GM23338 (cell line): ENCODE data around the gene FTO. TPM values are rescaled to one million over a fixed set of nuclear protein-coding genes. Genes with fewer than 3 reads are reported as not detected.

Experiments used
- ATAC-seq: fragments of 200-7000 bp; cut with Tn5 transposase; 3 replicates; pipeline ENCODE4 v1.9.1; 2020
- DNase-seq: peaks from one replicate; pipeline ENCODE4 v3.0.0-alpha.2; 2015; ENCODE audit warnings: low spot score
- H2AFZ ChIP-seq: fragments of 200-600 bp; sonication (generic); 2 replicates; pipeline ENCODE4 v1.8.0; 2016; ENCODE audit warnings: antibody characterized with exemption, mild to moderate bottlenecking, moderate library complexity
- H3F3A ChIP-seq: fragments of 200-600 bp; sonication (generic); replicated peaks from 2 replicates; pipeline ENCODE4 v1.8.0; 2017; ENCODE audit warnings: antibody characterized with exemption, mixed run types, low read depth
- H3K27ac ChIP-seq: fragments of 200-600 bp; sonication (generic); 2 replicates; pipeline ENCODE4 v1.6.1; 2016; ENCODE audit warnings: low read depth
- H3K27me3 ChIP-seq: fragments of 200-600 bp; sonication (generic); 2 replicates; pipeline ENCODE4 v1.8.0; 2016; ENCODE audit warnings: mild to moderate bottlenecking, mixed run types, moderate library complexity; ENCODE audit not compliant: insufficient read depth
- H3K36me3 ChIP-seq: fragments of 200-600 bp; sonication (generic); 2 replicates; pipeline ENCODE4 v1.8.0; 2016; ENCODE audit warnings: mild to moderate bottlenecking; ENCODE audit not compliant: insufficient read depth
- H3K4me1 ChIP-seq: fragments of 200-600 bp; sonication (generic); 2 replicates; pipeline ENCODE4 v1.8.0; 2016; ENCODE audit warnings: mild to moderate bottlenecking, moderate library complexity; ENCODE audit not compliant: insufficient read depth
- H3K4me2 ChIP-seq: fragments of 200-600 bp; sonication (generic); 2 replicates; pipeline ENCODE4 v1.7.1; 2017; ENCODE audit warnings: mixed run types
- H3K4me3 ChIP-seq: fragments of 200-600 bp; sonication (generic); 2 replicates; pipeline ENCODE4 v1.6.1; 2016; ENCODE audit warnings: mixed run types
- H3K79me2 ChIP-seq: fragments of 200-600 bp; sonication (generic); replicated peaks from 2 replicates; pipeline ENCODE4 v1.8.0; 2017; ENCODE audit warnings: mild to moderate bottlenecking; ENCODE audit not compliant: insufficient read depth
- H3K9me2 ChIP-seq: fragments of 200-600 bp; sonication (generic); 2 replicates; pipeline ENCODE4 v1.8.0; 2017; ENCODE audit not compliant: insufficient read depth
- H4K20me1 ChIP-seq: fragments of 200-600 bp; sonication (generic); replicated peaks from 2 replicates; pipeline ENCODE4 v1.8.0; 2017; ENCODE audit warnings: mild to moderate bottlenecking; ENCODE audit not compliant: insufficient read depth
- H3K27ac Mint-ChIP-seq: 2 replicates; pipeline ENCODE4 v1.8.0; 2020; ENCODE audit warnings: inconsistent platforms, mild to moderate bottlenecking, moderate library complexity, mixed read lengths
- H3K27me3 Mint-ChIP-seq: 3 replicates; pipeline ENCODE4 v1.8.0; 2022; ENCODE audit warnings: low read depth, mild to moderate bottlenecking, moderate library complexity, mixed read lengths, inconsistent platforms; ENCODE audit not compliant: insufficient read depth, poor library complexity
- H3K36me3 Mint-ChIP-seq: 3 replicates; pipeline ENCODE4 v1.8.0; 2021; ENCODE audit warnings: low read depth, mild to moderate bottlenecking, inconsistent platforms, moderate library complexity, mixed read lengths
- H3K4me1 Mint-ChIP-seq: 3 replicates; pipeline ENCODE4 v1.8.0; 2020; ENCODE audit warnings: mild to moderate bottlenecking, inconsistent platforms, mixed read lengths
- H3K4me3 Mint-ChIP-seq: 3 replicates; pipeline ENCODE4 v1.8.0; 2021; ENCODE audit warnings: moderate library complexity, mild to moderate bottlenecking, inconsistent platforms, mixed read lengths
- H3K9me3 Mint-ChIP-seq: 3 replicates; pipeline ENCODE4 v1.8.0; 2020; ENCODE audit warnings: moderate library complexity, mild to moderate bottlenecking, inconsistent platforms, mixed read lengths
- CREB1 ChIP-seq: fragments of 250-450 bp; sonication (Bioruptor Pico); IDR thresholded peaks from 2 replicates; pipeline ENCODE4 v1.5.0; 2020; ENCODE audit warnings: low read depth, mild to moderate bottlenecking, moderate library complexity
- EZH2phosphoT487 ChIP-seq: fragments of 200-600 bp; sonication (generic); IDR thresholded peaks from one replicate; pipeline ENCODE4 v1.8.1; 2018; ENCODE audit warnings: antibody characterized with exemption; ENCODE audit not compliant: unreplicated experiment
- JUNB ChIP-seq: IDR thresholded peaks from one replicate; pipeline ENCODE4 v1.6.1; 2016; ENCODE audit warnings: antibody characterized with exemption; ENCODE audit not compliant: unreplicated experiment
- NANOG ChIP-seq: IDR thresholded peaks from 2 replicates; pipeline ENCODE4 v1.6.1; 2016; ENCODE audit warnings: antibody characterized with exemption, borderline replicate concordance
- ZNF114 ChIP-seq: fragments of 250-450 bp; sonication (Bioruptor Pico); IDR thresholded peaks from 2 replicates; pipeline ENCODE4 v1.5.0; 2020; ENCODE audit warnings: mild to moderate bottlenecking, moderate library complexity
- ZNF331 ChIP-seq: fragments of 250-450 bp; sonication (Bioruptor Pico); IDR thresholded peaks from 2 replicates; pipeline ENCODE4 v1.5.0; 2020; ENCODE audit warnings: low read depth, mild to moderate bottlenecking, moderate library complexity
- polyA plus RNA-seq: library from polyadenylated mRNA; unstranded; fragments of >200 nt; fragmentation: Nextera tagmentation; extraction: Ambion mirVana; gene quantifications from 2 replicates; pipeline ENCODE4 v1.2.1, GENCODE V29; 2016
- total RNA-seq: library from RNA; depleted of rRNA; stranded (reverse); fragments of >200 nt; shearing (Covaris generic); gene quantifications from 2 replicates; pipeline ENCODE4 v1.2.3, GENCODE V29; 2014
- TF ChIP-seq, protein P1 (sequence below), 2 experiments: fragments of 200-600 bp in 1 of 2; sonication (generic) in 1 of 2; conservative IDR thresholded peaks; 2 replicates each; pipeline versions ENCODE4 v1.5.1 to v1.6.1; 2016 to 2017; ENCODE audit warnings: antibody characterized with exemption in 2 of 2, low read depth in 2 of 2, mild to moderate bottlenecking in 2 of 2, moderate library complexity in 1 of 2
- TF ChIP-seq, protein P2 (sequence below): IDR thresholded peaks from 2 replicates; pipeline ENCODE4 v1.6.1; 2016; ENCODE audit warnings: antibody characterized with exemption
- TF ChIP-seq, protein P3 (sequence below): fragments of 250-450 bp; sonication (Bioruptor Pico); IDR thresholded peaks from 2 replicates; pipeline ENCODE4 v1.5.0; 2020; ENCODE audit warnings: mild to moderate bottlenecking, moderate library complexity

Gene FTO
- total and polyA plus RNA-seq, 2 experiments from 2014 or later: 17.7 to 69.6 TPM

DNA sequence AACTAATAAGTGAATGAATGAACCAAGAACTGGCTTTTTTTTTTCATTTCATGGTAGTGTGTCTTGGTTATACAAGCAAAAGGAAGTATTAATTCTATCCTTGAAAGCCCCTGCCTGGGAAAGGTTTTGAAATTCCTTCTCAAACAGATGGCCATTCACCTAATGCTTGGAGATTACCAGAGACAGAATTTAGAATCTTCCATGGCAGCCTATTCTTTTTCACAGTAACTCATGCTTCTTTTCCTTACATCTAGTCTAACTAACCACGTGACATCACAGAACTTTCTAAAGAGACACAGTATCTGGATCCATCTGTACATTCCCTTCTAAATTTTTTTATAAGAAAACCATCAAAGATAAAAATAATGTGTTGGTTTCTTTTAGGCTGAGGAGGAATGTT lies 151.6 kb downstream of the FTO start:
- Mint-ChIP-seq H3K27ac (no peak overlapping the region), H3K27me3 (peaks cover 2% of the 10 kb centered on the region), H3K4me3 (no peak overlapping the region), H3K4me1 (peaks cover 4% of the 10 kb centered on the region; the same call in 2 of the 3 replicates), H3K9me3 (peaks cover 3% of the 10 kb centered on the region; the same call in 1 of the 3 replicates), H3K36me3 (peaks cover 13% of the 10 kb centered on the region; the same call in 2 of the 3 replicates)
- 0 out of 2 replicates have a peak, but pooled peaks cover 3% of the 10 kb centered on the region for H3K9me2 ChIP-seq
- H3K36me3 ChIP-seq: no peaks in the 10 kb centered on the region; the same call in 1 of the 2 replicates
- no peak overlapping the region for H3K4me2 ChIP-seq
- DNase-seq: no peak
- H2AFZ ChIP-seq: no peak overlapping the region
- H3K4me3 ChIP-seq: no peak overlapping the region
- H3K79me2 ChIP-seq: no peaks in the 10 kb centered on the region
- no peak for ATAC-seq
- no peak overlapping the region for H3K27ac ChIP-seq
- TF ChIP-seq ZNF331 (CRISPR knock-in tag): no peak
- TF ChIP-seq, protein P1, sequence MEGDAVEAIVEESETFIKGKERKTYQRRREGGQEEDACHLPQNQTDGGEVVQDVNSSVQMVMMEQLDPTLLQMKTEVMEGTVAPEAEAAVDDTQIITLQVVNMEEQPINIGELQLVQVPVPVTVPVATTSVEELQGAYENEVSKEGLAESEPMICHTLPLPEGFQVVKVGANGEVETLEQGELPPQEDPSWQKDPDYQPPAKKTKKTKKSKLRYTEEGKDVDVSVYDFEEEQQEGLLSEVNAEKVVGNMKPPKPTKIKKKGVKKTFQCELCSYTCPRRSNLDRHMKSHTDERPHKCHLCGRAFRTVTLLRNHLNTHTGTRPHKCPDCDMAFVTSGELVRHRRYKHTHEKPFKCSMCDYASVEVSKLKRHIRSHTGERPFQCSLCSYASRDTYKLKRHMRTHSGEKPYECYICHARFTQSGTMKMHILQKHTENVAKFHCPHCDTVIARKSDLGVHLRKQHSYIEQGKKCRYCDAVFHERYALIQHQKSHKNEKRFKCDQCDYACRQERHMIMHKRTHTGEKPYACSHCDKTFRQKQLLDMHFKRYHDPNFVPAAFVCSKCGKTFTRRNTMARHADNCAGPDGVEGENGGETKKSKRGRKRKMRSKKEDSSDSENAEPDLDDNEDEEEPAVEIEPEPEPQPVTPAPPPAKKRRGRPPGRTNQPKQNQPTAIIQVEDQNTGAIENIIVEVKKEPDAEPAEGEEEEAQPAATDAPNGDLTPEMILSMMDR (conservative IDR thresholded peaks at IDR 0.05; ENCODE audit: low read depth in 2 of 2): no peak
- TF ChIP-seq, protein P2, sequence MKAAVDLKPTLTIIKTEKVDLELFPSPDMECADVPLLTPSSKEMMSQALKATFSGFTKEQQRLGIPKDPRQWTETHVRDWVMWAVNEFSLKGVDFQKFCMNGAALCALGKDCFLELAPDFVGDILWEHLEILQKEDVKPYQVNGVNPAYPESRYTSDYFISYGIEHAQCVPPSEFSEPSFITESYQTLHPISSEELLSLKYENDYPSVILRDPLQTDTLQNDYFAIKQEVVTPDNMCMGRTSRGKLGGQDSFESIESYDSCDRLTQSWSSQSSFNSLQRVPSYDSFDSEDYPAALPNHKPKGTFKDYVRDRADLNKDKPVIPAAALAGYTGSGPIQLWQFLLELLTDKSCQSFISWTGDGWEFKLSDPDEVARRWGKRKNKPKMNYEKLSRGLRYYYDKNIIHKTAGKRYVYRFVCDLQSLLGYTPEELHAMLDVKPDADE: no peak
- H3K27me3 ChIP-seq: no peaks in the 10 kb centered on the region
- no peaks in the 10 kb centered on the region for H4K20me1 ChIP-seq
- H3K4me1 ChIP-seq: no peaks in the 10 kb centered on the region
- H3F3A ChIP-seq: no peaks in the 10 kb centered on the region

DNA sequence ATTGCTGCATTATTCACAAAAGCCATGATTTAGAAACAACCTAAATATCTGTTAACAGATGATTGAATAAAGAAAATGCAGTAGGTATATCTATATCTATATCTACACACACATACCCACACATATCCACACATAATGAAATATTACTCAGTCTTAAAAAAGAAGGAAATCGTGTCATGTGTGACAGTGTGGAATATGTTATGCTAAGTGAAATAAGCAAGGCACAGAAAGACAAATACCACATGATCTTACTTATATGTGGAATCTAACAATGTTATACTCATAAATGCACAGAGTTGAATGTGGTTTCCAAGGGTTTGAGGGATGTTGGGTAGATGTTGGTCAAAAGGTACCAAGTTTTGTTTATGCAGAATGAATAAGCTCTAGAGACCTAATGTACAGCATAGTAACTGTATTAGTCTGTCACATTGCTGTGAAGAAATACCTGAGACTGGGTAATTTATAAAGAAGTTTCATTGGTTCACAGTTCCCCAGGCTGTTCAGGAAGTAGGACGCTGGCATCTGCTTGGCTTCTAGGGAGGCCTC lies 156.1 kb downstream of the FTO start:
- H2AFZ ChIP-seq: no peak overlapping the region
- H3K4me3 Mint-ChIP-seq: no peak overlapping the region
- no peaks in the 10 kb centered on the region for H3F3A ChIP-seq
- peaks cover 5% of the 10 kb centered on the region; the same call in 1 of the 2 replicates for H3K4me1 ChIP-seq
- H3K27ac Mint-ChIP-seq: no peak overlapping the region
- H3K27me3 ChIP-seq: no peaks in the 10 kb centered on the region
- H3K9me3 Mint-ChIP-seq: no peaks in the 10 kb centered on the region
- no peaks in the 10 kb centered on the region for H4K20me1 ChIP-seq
- H3K9me2 ChIP-seq: no peaks in the 10 kb centered on the region
- no peaks in the 10 kb centered on the region for H3K36me3 Mint-ChIP-seq
- peaks cover 13% of the 10 kb centered on the region for H3K4me1 Mint-ChIP-seq
- no peak overlapping the region for H3K4me2 ChIP-seq
- H3K36me3 ChIP-seq: no peaks in the 10 kb centered on the region
- H3K27me3 Mint-ChIP-seq: no peaks in the 10 kb centered on the region
- ATAC-seq (no peak), DNase-seq (no peak)
- H3K27ac ChIP-seq: no peak overlapping the region
- H3K79me2 ChIP-seq: no peaks in the 10 kb centered on the region
- H3K4me3 ChIP-seq: no peak overlapping the region
- TF ChIP-seq JUNB (no peak), ZNF331 (CRISPR knock-in tag) (no peak), CREB1 (no peak), NANOG (no peak), EZH2phosphoT487 (no peak), ZNF114 (CRISPR knock-in tag) (no peak)
- TF ChIP-seq, protein P3, sequence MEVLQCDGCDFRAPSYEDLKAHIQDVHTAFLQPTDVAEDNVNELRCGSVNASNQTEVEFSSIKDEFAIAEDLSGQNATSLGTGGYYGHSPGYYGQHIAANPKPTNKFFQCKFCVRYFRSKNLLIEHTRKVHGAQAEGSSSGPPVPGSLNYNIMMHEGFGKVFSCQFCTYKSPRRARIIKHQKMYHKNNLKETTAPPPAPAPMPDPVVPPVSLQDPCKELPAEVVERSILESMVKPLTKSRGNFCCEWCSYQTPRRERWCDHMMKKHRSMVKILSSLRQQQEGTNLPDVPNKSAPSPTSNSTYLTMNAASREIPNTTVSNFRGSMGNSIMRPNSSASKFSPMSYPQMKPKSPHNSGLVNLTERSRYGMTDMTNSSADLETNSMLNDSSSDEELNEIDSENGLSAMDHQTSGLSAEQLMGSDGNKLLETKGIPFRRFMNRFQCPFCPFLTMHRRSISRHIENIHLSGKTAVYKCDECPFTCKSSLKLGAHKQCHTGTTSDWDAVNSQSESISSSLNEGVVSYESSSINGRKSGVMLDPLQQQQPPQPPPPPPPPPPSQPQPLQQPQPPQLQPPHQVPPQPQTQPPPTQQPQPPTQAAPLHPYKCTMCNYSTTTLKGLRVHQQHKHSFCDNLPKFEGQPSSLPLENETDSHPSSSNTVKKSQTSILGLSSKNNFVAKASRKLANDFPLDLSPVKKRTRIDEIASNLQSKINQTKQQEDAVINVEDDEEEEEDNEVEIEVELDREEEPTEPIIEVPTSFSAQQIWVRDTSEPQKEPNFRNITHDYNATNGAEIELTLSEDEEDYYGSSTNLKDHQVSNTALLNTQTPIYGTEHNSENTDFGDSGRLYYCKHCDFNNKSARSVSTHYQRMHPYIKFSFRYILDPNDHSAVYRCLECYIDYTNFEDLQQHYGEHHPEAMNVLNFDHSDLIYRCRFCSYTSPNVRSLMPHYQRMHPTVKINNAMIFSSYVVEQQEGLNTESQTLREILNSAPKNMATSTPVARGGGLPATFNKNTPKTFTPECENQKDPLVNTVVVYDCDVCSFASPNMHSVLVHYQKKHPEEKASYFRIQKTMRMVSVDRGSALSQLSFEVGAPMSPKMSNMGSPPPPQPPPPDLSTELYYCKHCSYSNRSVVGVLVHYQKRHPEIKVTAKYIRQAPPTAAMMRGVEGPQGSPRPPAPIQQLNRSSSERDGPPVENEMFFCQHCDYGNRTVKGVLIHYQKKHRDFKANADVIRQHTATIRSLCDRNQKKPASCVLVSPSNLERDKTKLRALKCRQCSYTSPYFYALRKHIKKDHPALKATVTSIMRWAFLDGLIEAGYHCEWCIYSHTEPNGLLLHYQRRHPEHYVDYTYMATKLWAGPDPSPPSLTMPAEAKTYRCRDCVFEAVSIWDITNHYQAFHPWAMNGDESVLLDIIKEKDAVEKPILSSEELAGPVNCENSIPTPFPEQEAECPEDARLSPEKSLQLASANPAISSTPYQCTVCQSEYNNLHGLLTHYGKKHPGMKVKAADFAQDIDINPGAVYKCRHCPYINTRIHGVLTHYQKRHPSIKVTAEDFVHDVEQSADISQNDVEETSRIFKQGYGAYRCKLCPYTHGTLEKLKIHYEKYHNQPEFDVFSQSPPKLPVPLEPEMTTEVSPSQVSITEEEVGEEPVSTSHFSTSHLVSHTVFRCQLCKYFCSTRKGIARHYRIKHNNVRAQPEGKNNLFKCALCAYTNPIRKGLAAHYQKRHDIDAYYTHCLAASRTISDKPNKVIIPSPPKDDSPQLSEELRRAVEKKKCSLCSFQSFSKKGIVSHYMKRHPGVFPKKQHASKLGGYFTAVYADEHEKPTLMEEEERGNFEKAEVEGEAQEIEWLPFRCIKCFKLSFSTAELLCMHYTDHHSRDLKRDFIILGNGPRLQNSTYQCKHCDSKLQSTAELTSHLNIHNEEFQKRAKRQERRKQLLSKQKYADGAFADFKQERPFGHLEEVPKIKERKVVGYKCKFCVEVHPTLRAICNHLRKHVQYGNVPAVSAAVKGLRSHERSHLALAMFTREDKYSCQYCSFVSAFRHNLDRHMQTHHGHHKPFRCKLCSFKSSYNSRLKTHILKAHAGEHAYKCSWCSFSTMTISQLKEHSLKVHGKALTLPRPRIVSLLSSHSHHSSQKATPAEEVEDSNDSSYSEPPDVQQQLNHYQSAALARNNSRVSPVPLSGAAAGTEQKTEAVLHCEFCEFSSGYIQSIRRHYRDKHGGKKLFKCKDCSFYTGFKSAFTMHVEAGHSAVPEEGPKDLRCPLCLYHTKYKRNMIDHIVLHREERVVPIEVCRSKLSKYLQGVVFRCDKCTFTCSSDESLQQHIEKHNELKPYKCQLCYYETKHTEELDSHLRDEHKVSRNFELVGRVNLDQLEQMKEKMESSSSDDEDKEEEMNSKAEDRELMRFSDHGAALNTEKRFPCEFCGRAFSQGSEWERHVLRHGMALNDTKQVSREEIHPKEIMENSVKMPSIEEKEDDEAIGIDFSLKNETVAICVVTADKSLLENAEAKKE (CRISPR knock-in tag): no peak
- TF ChIP-seq, protein P2: no peak
